Body of pancreas (tissue), 4 donors: ENCODE measurements around the gene WFS1. TPM values are rescaled to one million over a fixed set of nuclear protein-coding genes. Genes with fewer than 3 reads are reported as not detected.

Experiments
- ATAC-seq: fragments of 150-250 bp; one replicate; pipeline ENCODE4 v1.9.1; 2016
- DNase-seq, 4 donors: peaks; one replicate each; pipeline ENCODE4 v3.0.0-alpha.2; 2019
- H3K27ac ChIP-seq, 4 donors: fragments of 200-600 bp; sonication (generic); 1 replicate in 3 of 4; 2 replicates in 1 of 4; pipeline versions ENCODE4 v1.5.1 to v1.6.1; 2016 to 2019; ENCODE audit warnings: mild to moderate bottlenecking in 1 of 4, mixed read lengths in 1 of 4, moderate library complexity in 1 of 4
- H3K27me3 ChIP-seq, 2 donors: fragments of 200-600 bp; sonication (generic); one replicate each; pipeline ENCODE4 v1.6.0; 2016; ENCODE audit warnings: mild to moderate bottlenecking in 1 of 2
- H3K36me3 ChIP-seq, 2 donors: fragments of 200-600 bp; sonication (generic); replicated peaks in 1 of 2; 2 replicates each; pipeline ENCODE4 v1.5.1; 2016; ENCODE audit warnings: low read depth in 2 of 2; ENCODE audit not compliant: insufficient read depth in 1 of 2
- H3K4me1 ChIP-seq: fragments of 200-600 bp; sonication (generic); one replicate; pipeline ENCODE4 v1.6.0; 2016
- H3K4me3 ChIP-seq, 2 donors: fragments of 200-600 bp; sonication (generic); 1 replicate in 1 of 2; 2 replicates in 1 of 2; pipeline ENCODE4 v1.5.1; 2016 to 2019
- H3K9me3 ChIP-seq, 3 donors: fragments of 200-600 bp; sonication (generic); 1 replicate in 2 of 3; 2 replicates in 1 of 3; pipeline ENCODE4 v1.5.1; 2016
- POLR2A ChIP-seq, 3 donors: fragments of 450-650 bp; IDR thresholded peaks; one replicate each; pipeline ENCODE4 v1.6.1; 2016; ENCODE audit warnings: antibody characterized with exemption in 3 of 3, mild to moderate bottlenecking in 2 of 3
- WGBS, 2 donors: methylation state at CpG; one replicate each; pipeline ENCODE4 v1.1.5; 2017; 5-methylcytosine and 5-hydroxymethylcytosine counted together
- intact Hi-C: fragments of 100-400 bp; cut with DNase I; formaldehyde crosslinking; loops from one replicate; pipeline ENCODE4 v1.15.1; 2023
- total RNA-seq, 2 donors: library from RNA; depleted of rRNA; stranded (reverse); fragments of >200 nt; gene quantifications; one replicate each; pipeline ENCODE4 v1.1.0, GENCODE V29; 2016
- TF ChIP-seq, protein P1 (sequence below), 7 experiments: fragments of 450-650 bp in 4 of 7; fragments of 200-600 bp in 3 of 7; sonication (generic) in 3 of 7; IDR thresholded peaks; one replicate each; pipeline ENCODE4 v1.5.1; 2016 to 2019; ENCODE audit warnings: antibody characterized with exemption in 7 of 7

Gene WFS1
- total RNA-seq, 2 donors from 2014 or later = 18.4 to 31.6 TPM

GRCh38 chr4:6318206-6318605 lies 48.6 kb downstream of the WFS1 start:
- no peak for DNase-seq
- H3K27ac ChIP-seq = no peak overlapping the region
- no peaks in the 10 kb centered on the region for H3K4me1 ChIP-seq
- ATAC-seq = no peak
- intact Hi-C loops = no loop called here
- H3K9me3 ChIP-seq = no peaks in the 10 kb centered on the region
- 61 to 69% methylated on average over 9 to 12 of the region's 12 CpGs for WGBS, 2 donors
- H3K4me3 ChIP-seq = no peak overlapping the region
- H3K27me3 ChIP-seq = no peaks in the 10 kb centered on the region
- H3K36me3 ChIP-seq = no peaks in the 10 kb centered on the region
- TF ChIP-seq, protein P1, sequence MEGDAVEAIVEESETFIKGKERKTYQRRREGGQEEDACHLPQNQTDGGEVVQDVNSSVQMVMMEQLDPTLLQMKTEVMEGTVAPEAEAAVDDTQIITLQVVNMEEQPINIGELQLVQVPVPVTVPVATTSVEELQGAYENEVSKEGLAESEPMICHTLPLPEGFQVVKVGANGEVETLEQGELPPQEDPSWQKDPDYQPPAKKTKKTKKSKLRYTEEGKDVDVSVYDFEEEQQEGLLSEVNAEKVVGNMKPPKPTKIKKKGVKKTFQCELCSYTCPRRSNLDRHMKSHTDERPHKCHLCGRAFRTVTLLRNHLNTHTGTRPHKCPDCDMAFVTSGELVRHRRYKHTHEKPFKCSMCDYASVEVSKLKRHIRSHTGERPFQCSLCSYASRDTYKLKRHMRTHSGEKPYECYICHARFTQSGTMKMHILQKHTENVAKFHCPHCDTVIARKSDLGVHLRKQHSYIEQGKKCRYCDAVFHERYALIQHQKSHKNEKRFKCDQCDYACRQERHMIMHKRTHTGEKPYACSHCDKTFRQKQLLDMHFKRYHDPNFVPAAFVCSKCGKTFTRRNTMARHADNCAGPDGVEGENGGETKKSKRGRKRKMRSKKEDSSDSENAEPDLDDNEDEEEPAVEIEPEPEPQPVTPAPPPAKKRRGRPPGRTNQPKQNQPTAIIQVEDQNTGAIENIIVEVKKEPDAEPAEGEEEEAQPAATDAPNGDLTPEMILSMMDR (IDR thresholded peaks at IDR 0.05) = no peak
- no peak for TF ChIP-seq POLR2A (IDR thresholded peaks at IDR 0.05)

DNA sequence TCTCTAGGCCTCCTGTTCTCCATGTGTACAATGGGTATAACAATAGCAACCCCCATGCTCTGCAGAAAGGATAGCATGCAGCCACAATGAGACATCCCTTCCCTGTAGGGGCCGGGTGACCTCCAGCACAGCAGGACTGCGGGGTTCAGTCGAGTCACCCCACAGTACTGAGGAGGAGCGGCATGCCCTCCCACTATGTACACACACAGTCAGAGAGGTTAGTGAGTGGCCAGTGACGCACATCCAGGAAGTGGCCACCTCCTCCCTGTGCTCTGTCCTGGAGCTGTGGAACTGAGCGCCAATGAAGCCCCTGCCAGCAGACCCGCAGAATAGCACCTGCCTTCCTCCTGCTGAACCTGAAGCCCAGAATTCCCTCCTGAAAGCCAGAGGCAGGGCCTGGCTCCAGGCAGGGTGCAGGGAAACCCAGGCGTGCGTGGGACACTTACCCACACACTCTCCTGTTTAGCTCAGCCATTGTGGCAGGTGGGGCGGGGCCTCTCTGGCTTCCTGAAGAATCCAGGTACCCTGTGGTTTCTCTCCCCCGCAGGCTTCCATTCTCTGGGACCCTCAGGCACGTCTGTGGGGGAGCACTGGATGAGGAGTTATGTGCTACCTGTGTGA lies 50.0 kb downstream of the WFS1 start:
- H3K27me3 ChIP-seq = no peaks in the 10 kb centered on the region
- H3K4me1 ChIP-seq = no peaks in the 10 kb centered on the region
- WGBS, 2 donors = 71 to 77% methylated on average over 9 to 12 of the region's 12 CpGs
- DNase-seq = no peak
- TF ChIP-seq, protein P1 (IDR thresholded peaks at IDR 0.05) = no peak
- no peak for TF ChIP-seq POLR2A (IDR thresholded peaks at IDR 0.05)
- no peak overlapping the region for H3K4me3 ChIP-seq
- H3K27ac ChIP-seq = no peak overlapping the region
- ATAC-seq = no peak
- no peaks in the 10 kb centered on the region for H3K9me3 ChIP-seq
- intact Hi-C loops = no loop called here
- H3K36me3 ChIP-seq = no peaks in the 10 kb centered on the region

GRCh38 chr4:6320663-6321062 lies 51.0 kb downstream of the WFS1 start:
- no peaks in the 10 kb centered on the region for H3K4me1 ChIP-seq
- ATAC-seq = no peak
- no peaks in the 10 kb centered on the region for H3K27me3 ChIP-seq
- no peak overlapping the region for H3K4me3 ChIP-seq
- no peak overlapping the region for H3K27ac ChIP-seq
- intact Hi-C loops = no loop called here
- no peaks in the 10 kb centered on the region for H3K36me3 ChIP-seq
- no peaks in the 10 kb centered on the region for H3K9me3 ChIP-seq
- no peak for TF ChIP-seq POLR2A (IDR thresholded peaks at IDR 0.05)
- TF ChIP-seq, protein P1 (IDR thresholded peaks at IDR 0.05) = no peak
- WGBS, 2 donors = 70% methylated on average over 6 of the region's 6 CpGs
- DNase-seq = no peak

DNA sequence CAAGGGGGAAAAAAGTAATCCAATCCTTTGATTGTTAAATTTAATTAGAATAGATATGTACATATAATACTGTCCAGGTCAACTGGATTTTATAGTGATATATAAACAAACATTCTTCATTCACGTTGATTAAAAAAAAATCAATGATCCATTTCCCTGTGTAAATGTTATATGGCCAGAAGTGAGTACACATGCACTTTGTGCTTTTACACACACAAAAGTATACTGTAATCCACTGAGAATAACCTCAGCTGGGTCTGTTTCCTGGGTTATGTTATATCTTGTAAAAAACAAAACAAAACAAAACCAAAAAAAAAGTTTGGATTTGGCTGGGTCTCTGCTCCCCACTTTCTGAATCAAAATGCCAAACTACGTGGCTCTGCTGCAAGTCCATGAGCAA lies 51.7 kb downstream of the WFS1 start:
- H3K9me3 ChIP-seq = no peaks in the 10 kb centered on the region
- H3K27ac ChIP-seq = no peak overlapping the region
- WGBS, 2 donors = 25 to 44% methylated on average over 2 of the region's 2 CpGs
- intact Hi-C loops = no loop called here
- H3K36me3 ChIP-seq = no peaks in the 10 kb centered on the region
- DNase-seq = no peak
- no peak for ATAC-seq
- TF ChIP-seq, protein P1 (IDR thresholded peaks at IDR 0.05) = no peak
- H3K4me1 ChIP-seq = no peaks in the 10 kb centered on the region
- H3K4me3 ChIP-seq = no peak overlapping the region
- H3K27me3 ChIP-seq = no peaks in the 10 kb centered on the region

DNA sequence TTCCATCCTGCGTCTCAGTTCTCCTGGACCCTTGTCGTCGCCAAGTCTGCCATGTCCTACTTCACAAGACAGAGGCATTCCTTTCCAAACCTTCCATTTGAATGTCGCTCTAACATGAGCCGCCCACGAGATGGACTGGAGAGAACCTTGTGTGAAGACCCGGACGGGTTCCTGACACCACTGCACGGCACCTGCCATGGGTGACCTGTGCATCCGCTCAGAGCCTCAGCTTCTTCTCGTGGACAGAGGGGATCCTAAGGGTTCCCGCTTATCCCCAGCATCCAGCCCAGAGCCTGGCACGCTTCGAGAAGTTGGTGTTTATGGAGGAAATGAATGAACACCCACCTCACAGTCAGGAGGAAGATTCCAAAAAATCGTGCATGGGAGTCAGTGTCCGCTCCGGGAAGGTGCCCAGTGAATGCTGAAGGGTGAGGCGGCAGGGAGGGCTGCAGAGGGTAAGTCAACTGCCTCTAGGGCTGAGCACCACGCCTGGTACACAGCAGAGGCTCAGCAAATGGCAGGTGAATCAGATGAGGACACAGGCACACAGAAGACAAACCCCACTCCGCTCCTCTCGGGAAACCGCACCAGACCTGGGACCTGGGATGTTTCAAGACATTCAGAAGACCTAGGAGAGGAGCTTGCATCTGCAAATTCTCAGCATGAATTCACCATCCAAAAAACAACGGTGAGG lies 52.6 kb downstream of the WFS1 start:
- no peak overlapping the region for H3K27ac ChIP-seq
- intact Hi-C loops = no loop called here
- no peaks in the 10 kb centered on the region for H3K4me1 ChIP-seq
- no peak for ATAC-seq
- no peaks in the 10 kb centered on the region for H3K36me3 ChIP-seq
- no peak for DNase-seq
- no peaks in the 10 kb centered on the region for H3K27me3 ChIP-seq
- WGBS, 2 donors = 74 to 77% methylated on average over 21 to 23 of the region's 23 CpGs
- H3K9me3 ChIP-seq = no peaks in the 10 kb centered on the region
- no peak for TF ChIP-seq POLR2A (IDR thresholded peaks at IDR 0.05)
- TF ChIP-seq, protein P1 (IDR thresholded peaks at IDR 0.05) = no peak
- H3K4me3 ChIP-seq = no peak overlapping the region
